Measurements from ENCODE around the gene IRS2. TPM values are rescaled to one million over a fixed set of nuclear protein-coding genes. Genes with fewer than 3 reads are reported as not detected.
"Not testable (repeated sequence)": the region's sequence is repeated elsewhere in the genome, so short reads cannot be mapped to it uniquely, and the experiment has no call there.

The IRS2 gene
- polyA plus RNA-seq, 3 donors: 9.7 to 9.9 (median 9.8) TPM

- no peak for DNase-seq (ENCODE audit: low read depth in 3 of 3, low spot score in 2 of 3)
Measured at GRCh38 chr13:109737606-109738005, 48.8 kb downstream of the IRS2 start.

DNA sequence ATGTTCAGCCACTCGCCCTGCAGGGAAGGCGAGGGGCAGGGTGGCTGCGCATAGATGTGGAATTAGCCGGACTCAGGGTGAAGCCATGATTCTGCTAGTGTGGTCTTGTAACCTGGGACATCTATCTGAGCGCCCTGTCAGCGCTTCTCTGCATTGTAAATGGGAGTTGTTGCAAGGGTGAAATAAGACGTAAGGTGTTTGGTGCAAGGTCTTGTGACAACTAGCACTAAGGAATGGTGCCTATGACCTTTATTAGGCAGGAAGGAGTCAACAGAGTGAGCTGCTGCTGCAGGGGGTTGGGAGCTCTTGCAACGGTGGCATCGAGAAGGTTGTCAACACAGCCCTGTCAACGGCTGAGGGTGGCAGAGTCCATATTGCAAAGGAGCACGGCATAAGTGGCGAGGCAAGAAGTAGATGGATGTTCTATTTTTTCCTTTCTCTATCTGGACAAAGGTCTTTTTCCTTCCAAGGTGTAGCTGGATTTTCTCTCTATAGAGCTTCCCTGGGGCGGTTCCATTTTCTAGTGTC lies 49.3 kb downstream of the IRS2 start:
- no peak for DNase-seq (ENCODE audit: low read depth in 3 of 3, low spot score in 2 of 3)

DNA sequence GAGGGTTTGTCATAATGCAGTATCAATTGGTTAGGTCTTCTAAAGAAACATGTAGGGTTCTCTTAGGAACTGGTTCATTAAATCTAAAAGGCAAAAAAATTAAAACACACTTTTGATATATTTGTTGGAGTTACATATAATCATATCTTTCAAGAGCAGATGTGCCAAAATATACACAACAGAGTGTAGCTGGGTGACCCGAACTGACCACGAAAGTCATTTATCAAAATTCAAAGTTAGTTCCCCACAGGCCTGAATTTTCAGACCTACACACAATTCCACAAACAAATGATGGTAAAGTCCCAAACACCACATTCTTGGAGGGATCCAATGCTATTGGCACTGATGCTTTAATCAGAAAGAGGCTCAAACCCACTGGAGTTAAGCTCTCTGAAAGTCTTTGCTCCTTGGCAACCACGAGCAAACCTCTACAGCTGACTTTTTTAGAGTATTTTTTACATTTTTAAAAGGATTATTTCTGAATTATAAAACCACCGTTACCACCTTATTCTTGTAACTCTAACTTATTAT lies 50.9 kb downstream of the IRS2 start:
- DNase-seq (ENCODE audit: low read depth in 3 of 3, low spot score in 2 of 3): no peak

GRCh38 chr13:109734002-109734785 lies 52.2 kb downstream of the IRS2 start:
- DNase-seq (ENCODE audit: low read depth in 3 of 3, low spot score in 2 of 3): no peak

DNA sequence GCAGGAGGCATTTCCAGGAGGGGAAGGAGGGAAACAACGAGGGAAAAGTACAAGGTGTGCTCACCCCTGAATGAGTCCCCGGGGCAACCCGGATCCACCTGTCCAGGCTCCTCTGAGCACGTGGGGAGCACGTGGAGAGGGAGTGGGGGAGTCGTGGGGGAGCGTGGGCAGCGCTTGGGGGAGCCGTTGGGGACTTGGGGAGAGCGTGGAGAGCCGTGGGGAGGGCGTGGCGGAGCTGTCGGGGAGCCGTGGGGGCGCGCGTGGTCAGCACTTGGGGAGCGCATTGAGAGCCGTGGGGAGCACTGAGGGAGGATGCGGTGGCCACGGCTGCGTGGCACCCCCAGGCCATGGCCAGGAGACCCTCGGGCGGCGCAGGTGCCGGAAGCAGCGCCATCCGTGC lies 52.8 kb downstream of the IRS2 start:
- DNase-seq (ENCODE audit: low read depth in 3 of 3, low spot score in 2 of 3): no peak

DNA sequence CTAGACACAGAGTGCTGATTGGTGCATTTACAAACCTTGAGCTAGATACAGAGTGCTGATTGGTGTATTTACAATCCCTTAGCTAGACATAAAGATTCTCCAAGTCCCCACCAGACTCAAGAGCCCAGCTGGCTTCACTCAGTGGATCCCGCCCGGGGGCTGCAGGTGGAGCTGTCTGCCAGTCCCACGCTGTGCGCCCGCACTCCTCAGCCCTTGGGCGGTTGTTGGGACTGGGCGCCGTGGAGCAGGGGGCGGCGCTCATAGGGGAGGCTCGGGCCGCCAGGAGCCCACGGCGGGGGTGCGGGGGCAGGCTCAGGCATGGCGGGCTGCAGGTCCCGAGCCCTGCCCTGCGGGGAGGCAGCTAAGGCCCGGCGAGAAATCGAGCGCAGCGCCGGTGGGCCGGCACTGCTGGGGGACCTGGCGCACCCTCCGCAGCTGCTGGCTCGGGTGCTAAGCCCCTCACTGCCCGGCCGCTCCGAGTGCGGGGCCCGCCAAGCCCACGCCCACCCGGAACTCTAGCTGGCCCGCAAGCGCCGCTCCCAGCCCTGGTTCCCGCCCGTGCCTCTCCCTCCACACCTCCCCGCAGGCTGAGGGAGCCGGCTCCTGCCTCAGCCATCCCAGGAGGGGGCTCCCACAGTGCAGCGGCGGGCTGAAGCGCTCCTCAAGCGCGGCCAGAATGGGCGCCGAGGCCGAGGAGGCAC lies 53.8 kb downstream of the IRS2 start:
- DNase-seq (ENCODE audit: low read depth in 3 of 3, low spot score in 2 of 3): not testable (repeated sequence)

DNA sequence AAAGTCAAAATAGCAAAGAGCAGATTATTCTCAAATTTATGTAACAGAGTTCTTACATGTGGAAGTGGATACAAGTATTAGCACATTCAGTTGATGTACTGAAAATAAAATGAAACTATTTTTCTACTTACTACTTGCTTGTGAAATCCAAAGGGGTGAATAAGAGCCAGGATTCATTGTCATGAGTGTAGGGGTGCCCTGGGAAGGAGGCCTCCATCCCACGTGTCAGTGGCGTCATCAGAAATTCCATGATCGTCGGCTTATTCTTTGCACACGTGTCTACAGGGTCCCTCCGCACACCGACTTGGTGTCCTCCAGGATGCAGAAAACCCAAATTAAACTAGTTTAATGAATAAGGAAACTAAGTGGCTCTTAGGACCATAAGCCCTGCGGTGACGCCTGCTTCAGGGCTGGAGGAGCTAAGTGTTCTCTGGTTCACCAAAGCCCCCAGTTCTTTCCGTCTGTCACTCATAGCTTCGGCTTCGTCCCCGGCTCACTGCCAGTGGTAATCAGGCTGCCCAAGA lies 55.5 kb downstream of the IRS2 start:
- no peak for DNase-seq (ENCODE audit: low read depth in 3 of 3, low spot score in 2 of 3)

DNA sequence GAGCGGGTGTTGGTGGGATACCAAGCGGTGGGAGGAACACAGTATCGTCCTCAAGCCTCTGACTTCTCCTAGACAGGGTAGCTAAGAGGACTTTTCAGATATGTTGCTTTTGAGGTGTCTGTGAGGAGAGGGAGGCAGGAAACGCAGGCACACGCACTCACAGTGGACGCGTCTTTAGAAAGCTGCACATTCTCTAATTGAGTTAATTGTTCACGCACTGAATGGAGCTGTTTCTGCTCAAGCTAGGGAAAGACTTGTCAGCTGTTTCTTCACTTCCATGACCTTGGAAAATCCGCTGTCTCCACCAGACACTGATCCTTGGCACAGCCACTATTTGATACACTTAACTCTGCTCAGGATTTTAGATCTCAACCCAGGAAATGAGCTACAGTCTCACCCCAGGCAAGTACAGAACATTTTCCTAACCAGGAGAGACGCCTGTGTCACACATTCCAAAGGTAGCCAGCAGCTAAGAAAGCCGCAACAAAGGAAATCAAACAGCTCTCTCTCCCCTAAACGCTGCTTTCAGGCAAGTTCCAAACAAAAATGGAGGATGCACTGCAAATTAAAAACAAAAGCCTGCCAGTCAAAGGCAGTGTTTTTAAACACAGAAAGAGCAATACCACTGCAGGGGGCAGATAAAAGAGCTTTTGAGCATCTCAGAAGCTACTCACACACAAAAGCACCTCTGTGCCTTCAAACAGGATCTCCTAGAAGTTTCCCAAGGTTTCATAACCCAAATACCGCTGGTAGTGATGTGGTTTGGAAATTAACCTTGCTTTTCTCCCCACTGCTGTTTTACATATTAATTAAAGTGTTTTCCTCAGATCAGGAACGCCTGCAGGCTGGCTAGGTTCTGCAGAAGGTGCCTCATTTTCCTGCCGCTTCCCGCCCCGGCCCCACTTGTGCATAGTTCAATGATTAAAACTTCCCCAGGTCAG lies 57.3 kb downstream of the IRS2 start:
- DNase-seq (ENCODE audit: low read depth in 3 of 3, low spot score in 2 of 3): no peak

- DNase-seq (ENCODE audit: low read depth in 3 of 3, low spot score in 2 of 3): no peak
Measured at GRCh38 chr13:109728061-109728460, 58.3 kb downstream of the IRS2 start.

DNA sequence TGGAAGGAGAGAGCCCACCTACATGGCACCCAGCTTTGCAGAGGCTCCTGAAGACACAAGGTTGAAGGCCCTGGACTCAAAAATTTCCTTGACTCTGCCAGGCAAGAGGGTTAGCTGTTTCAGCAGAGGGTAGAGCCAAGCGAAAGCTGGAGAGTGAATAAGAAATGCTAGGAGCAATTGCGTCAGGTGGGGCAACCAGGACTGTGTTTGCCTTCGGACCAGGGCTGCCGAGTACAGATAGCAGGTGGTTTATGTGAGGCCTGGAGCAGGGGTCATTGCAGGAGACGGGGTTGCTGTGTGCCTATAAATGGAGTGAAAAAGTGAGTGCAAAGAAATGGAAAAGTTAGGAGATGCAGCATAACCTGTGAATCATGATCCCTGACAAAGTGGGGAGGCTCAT lies 59.1 kb downstream of the IRS2 start:
- DNase-seq (ENCODE audit: low read depth in 3 of 3, low spot score in 2 of 3): no peak

GRCh38 chr13:109725995-109726637 lies 60.3 kb downstream of the IRS2 start:
- no peak for DNase-seq (ENCODE audit: low read depth in 3 of 3, low spot score in 2 of 3)

DNA sequence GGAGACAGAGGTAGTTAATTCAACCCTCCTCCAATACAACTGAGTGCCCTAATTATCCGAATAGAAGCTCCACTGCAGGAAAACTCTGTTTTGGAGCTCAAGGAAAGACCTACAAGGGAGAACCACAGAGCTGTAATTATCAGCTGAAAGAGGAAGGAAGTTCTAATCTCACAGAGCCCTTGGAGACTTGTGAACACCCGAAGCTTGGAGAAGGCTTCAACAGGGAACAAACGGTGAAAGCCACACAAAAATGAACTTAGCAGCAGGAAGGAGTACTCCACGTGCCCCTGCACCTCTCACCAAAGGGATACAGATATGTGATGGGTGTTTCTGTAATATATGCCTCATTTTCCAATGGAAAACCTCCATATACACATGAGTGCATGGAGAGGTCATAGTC lies 61.1 kb downstream of the IRS2 start:
- DNase-seq (ENCODE audit: low read depth in 3 of 3, low spot score in 2 of 3): no peak

DNA sequence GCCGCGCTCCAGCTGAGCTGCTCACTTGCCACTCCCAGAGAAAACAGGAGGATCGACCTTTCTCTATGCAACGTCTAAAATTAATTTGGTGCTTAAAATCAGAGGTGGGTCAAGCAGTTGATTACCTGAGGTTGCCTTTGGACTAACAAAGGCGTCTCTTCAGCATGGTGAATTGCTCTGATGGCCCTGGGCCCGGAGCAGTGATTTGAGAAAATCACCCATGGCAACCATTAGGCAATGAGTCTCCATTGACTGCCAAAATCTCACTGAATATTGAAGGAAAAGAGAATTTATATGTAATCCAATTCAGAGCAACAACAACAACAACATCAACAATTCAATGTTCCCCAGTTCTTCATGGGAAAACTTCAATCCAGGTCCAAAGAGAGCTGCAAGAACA lies 61.8 kb downstream of the IRS2 start:
- DNase-seq (ENCODE audit: low read depth in 3 of 3, low spot score in 2 of 3): no peak

DNA sequence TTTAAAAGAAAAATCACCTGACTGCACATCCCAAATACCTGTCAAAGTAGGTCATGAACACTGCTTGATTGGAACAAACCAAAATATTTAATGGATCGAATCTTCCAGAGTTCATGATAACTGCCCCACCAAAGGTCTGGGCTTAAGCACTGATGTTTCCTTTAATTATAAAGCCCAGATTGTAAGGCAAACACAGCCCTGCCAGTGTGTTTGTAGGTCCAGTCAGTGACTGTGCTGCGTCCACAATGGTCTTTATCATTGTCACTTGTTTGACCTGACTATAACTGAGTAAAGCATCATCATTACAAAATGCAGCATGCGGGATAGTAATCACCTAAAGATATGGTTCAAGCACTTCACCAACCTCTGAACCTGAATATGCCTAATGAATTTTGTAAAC lies 63.3 kb downstream of the IRS2 start:
- DNase-seq (ENCODE audit: low read depth in 3 of 3, low spot score in 2 of 3): no peak

DNA sequence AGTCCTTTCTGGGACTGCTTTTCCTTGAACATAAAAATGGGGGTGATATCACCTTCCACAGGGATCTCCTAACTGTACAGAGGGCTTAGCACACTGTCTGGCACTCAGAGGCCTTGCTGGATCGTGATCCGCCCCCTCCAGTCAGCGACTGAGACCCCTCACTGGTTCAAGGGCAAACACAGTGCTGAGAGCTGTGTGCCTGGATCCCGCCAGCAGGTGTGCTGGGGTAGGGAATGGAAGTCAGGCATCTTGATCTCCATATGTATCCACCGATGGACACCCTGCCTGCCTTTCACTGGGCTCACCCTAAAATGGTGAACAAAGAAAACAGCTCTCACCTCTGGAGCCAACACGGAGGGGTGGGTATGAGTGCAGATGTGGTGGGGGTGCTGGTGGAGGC lies 64.3 kb downstream of the IRS2 start:
- DNase-seq (ENCODE audit: low read depth in 3 of 3, low spot score in 2 of 3): no peak

DNA sequence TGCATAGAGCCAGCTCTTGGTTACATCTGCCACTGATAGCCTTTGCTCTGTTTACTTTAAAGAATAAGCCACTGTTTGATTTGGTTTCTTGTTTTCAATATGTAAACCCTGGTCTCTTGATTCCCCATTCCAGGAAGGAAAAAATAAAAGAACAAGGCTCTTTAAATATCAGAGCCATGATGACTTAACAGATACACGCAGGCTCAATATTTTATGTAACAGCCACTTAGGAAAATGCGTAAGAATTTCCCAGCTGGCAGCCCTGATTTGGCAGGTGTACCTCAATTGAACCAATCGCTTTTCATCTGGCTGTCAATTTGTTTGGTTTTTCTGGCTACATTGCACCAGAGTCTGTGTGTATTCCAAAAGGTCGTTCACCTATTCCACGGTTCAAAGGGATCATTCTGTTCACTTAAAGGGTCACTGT lies 65.6 kb downstream of the IRS2 start:
- DNase-seq (ENCODE audit: low read depth in 3 of 3, low spot score in 2 of 3): no peak

GRCh38 chr13:109719962-109720646 lies 66.3 kb downstream of the IRS2 start:
- no peak for DNase-seq (ENCODE audit: low read depth in 3 of 3, low spot score in 2 of 3)

GRCh38 chr13:109718726-109719125 lies 67.7 kb downstream of the IRS2 start:
- no peak for DNase-seq (ENCODE audit: low read depth in 3 of 3, low spot score in 2 of 3)

- DNase-seq (ENCODE audit: low read depth in 3 of 3, low spot score in 2 of 3): no peak
Measured at GRCh38 chr13:109717686-109718085, 68.7 kb downstream of the IRS2 start.

All from right renal cortex interstitium (tissue), 3 donors.